ENCODE results near the gene CCDC171. TPM values are rescaled to one million over a fixed set of nuclear protein-coding genes. Genes with fewer than 3 reads are reported as not detected.

The CCDC171 gene
- total RNA-seq, 4 donors from 2014 or later = 6.2 to 9.6 (median 7.8) TPM

GRCh38 chr9:15512204-15512603 is 40.6 kb upstream of the CCDC171 start:
- H3K9me3 ChIP-seq = no peaks in the 10 kb centered on the region
- no peak overlapping the region for H3K4me3 ChIP-seq (replicated peaks in 1 of 3)
- no peak overlapping the region for H3K27ac ChIP-seq
- TF ChIP-seq POLR2A (IDR thresholded peaks at IDR 0.05) = no peak
- TF ChIP-seq CTCF (IDR thresholded peaks at IDR 0.05) = no peak
- H3K4me1 ChIP-seq = peaks cover 4 to 10% of the 10 kb centered on the region in 2 donors
- 90 to 95% methylated on average over 1 of the region's 1 CpG for WGBS, 2 donors
- DNase-seq = no peak
- intact Hi-C loops (cut with DNase I) = no loop called here
- H3K27me3 ChIP-seq = no peaks in the 10 kb centered on the region
- H3K36me3 ChIP-seq = no peaks in the 10 kb centered on the region

GRCh38 chr9:15512889-15513288 is 40.0 kb upstream of the CCDC171 start:
- no peaks in the 10 kb centered on the region for H3K36me3 ChIP-seq
- H3K4me3 ChIP-seq (replicated peaks in 1 of 3) = no peak overlapping the region
- no peak for DNase-seq
- no peak overlapping the region for H3K27ac ChIP-seq
- peaks cover 4 to 10% of the 10 kb centered on the region in 2 donors for H3K4me1 ChIP-seq
- intact Hi-C loops (cut with DNase I) = no loop called here
- 63 to 64% methylated on average over 3 of the region's 3 CpGs for WGBS, 2 donors
- H3K27me3 ChIP-seq = no peaks in the 10 kb centered on the region
- no peaks in the 10 kb centered on the region for H3K9me3 ChIP-seq
- no peak for TF ChIP-seq POLR2A (IDR thresholded peaks at IDR 0.05)
- TF ChIP-seq CTCF (IDR thresholded peaks at IDR 0.05) = no peak

- H3K9me3 ChIP-seq = no peaks in the 10 kb centered on the region
- H3K27ac ChIP-seq = no peak overlapping the region
- 57 to 80% methylated on average over 1 of the region's 1 CpG for WGBS, 2 donors
- no peaks in the 10 kb centered on the region for H3K27me3 ChIP-seq
- TF ChIP-seq POLR2A (IDR thresholded peaks at IDR 0.05) = no peak
- H3K36me3 ChIP-seq = no peaks in the 10 kb centered on the region
- peaks cover 4 to 10% of the 10 kb centered on the region in 2 donors for H3K4me1 ChIP-seq
- intact Hi-C loops (cut with DNase I) = no loop called here
- DNase-seq = no peak
- no peak overlapping the region for H3K4me3 ChIP-seq (replicated peaks in 1 of 3)
Measured at GRCh38 chr9:15513335-15513734, 39.5 kb upstream of the CCDC171 start.

- H3K4me3 ChIP-seq (replicated peaks in 1 of 3) = no peak overlapping the region
- 82 to 91% methylated on average over 2 of the region's 2 CpGs for WGBS, 2 donors
- no peaks in the 10 kb centered on the region for H3K9me3 ChIP-seq
- intact Hi-C loops (cut with DNase I) = no loop called here
- no peak overlapping the region for H3K27ac ChIP-seq
- TF ChIP-seq POLR2A (IDR thresholded peaks at IDR 0.05) = no peak
- TF ChIP-seq CTCF (IDR thresholded peaks at IDR 0.05) = no peak
- no peaks in the 10 kb centered on the region for H3K27me3 ChIP-seq
- no peaks in the 10 kb centered on the region for H3K36me3 ChIP-seq
- no peak for DNase-seq
- H3K4me1 ChIP-seq = no peaks in the 10 kb centered on the region
Measured at GRCh38 chr9:15519831-15520230, 33.0 kb upstream of the CCDC171 start.

- no peaks in the 10 kb centered on the region for H3K36me3 ChIP-seq
- DNase-seq = no peak
- no peak overlapping the region for H3K27ac ChIP-seq
- H3K27me3 ChIP-seq = no peaks in the 10 kb centered on the region
- TF ChIP-seq POLR2A (IDR thresholded peaks at IDR 0.05) (no peak), CTCF (IDR thresholded peaks at IDR 0.05) (no peak)
- H3K9me3 ChIP-seq = no peaks in the 10 kb centered on the region
- WGBS, 2 donors = 70 to 72% methylated on average over 8 of the region's 8 CpGs
- intact Hi-C loops (cut with DNase I) = no loop called here
- H3K4me3 ChIP-seq (replicated peaks in 1 of 3) = no peak overlapping the region
- no peaks in the 10 kb centered on the region for H3K4me1 ChIP-seq
Measured at GRCh38 chr9:15521254-15521653, 31.6 kb upstream of the CCDC171 start.

Measured in thyroid gland (tissue), 4 donors.